GM18520 (cell line): ENCODE data around the gene TMEM38A.
"Not testable (repeated sequence)": the region's sequence is repeated elsewhere in the genome, so short reads cannot be mapped to it uniquely, and the experiment has no call there.

Experiments
- ATAC-seq: cut with Tn5 transposase; IDR thresholded peaks from one replicate; pipeline ENCODE4 v1.9.1; 2021; ENCODE audit not compliant: unreplicated experiment

Gene TMEM38A

GRCh38 chr19:16673839-16674238, 12.9 kb downstream of the TMEM38A start:
- ATAC-seq = not testable (repeated sequence)

GRCh38 chr19:16676101-16676798, 15.3 kb downstream of the TMEM38A start:
- no peak for ATAC-seq

- ATAC-seq = no peak
Observed at GRCh38 chr19:16677055-16677454, 16.1 kb downstream of the TMEM38A start.

- ATAC-seq = no peak
Observed at GRCh38 chr19:16678498-16678897, 17.6 kb downstream of the TMEM38A start.

- ATAC-seq = no peak
Observed at GRCh38 chr19:16679811-16680210, 18.9 kb downstream of the TMEM38A start.

- no peak for ATAC-seq
Observed at GRCh38 chr19:16682539-16682938, 21.6 kb downstream of the TMEM38A start.

- ATAC-seq = no peak
Observed at GRCh38 chr19:16684216-16684615, 23.3 kb downstream of the TMEM38A start.

- no peak for ATAC-seq
Observed at GRCh38 chr19:16688084-16688483, 27.1 kb downstream of the TMEM38A start.

GRCh38 chr19:16698914-16699313, 38.0 kb downstream of the TMEM38A start:
- no peak for ATAC-seq

- no peak for ATAC-seq
Observed at GRCh38 chr19:16702123-16702522, 41.2 kb downstream of the TMEM38A start.

- ATAC-seq = no peak
Observed at GRCh38 chr19:16703677-16704076, 42.7 kb downstream of the TMEM38A start.

GRCh38 chr19:16710870-16711269, 49.9 kb downstream of the TMEM38A start:
- not testable (repeated sequence) for ATAC-seq

- not testable (repeated sequence) for ATAC-seq
Observed at GRCh38 chr19:16712295-16712694, 51.4 kb downstream of the TMEM38A start.

- no peak for ATAC-seq
Observed at GRCh38 chr19:16714702-16715287, 53.9 kb downstream of the TMEM38A start.

- ATAC-seq = no peak
Observed at GRCh38 chr19:16715611-16716010, 54.7 kb downstream of the TMEM38A start.

- no peak for ATAC-seq
Observed at GRCh38 chr19:16721051-16721450, 60.1 kb downstream of the TMEM38A start.

GRCh38 chr19:16722591-16722990, 61.7 kb downstream of the TMEM38A start:
- ATAC-seq = no peak

GRCh38 chr19:16726916-16727315, 66.0 kb downstream of the TMEM38A start:
- ATAC-seq = no peak

- not testable (repeated sequence) for ATAC-seq
Observed at GRCh38 chr19:16735650-16736266, 74.8 kb downstream of the TMEM38A start.

- ATAC-seq = no peak
Observed at GRCh38 chr19:16736709-16737108, 75.8 kb downstream of the TMEM38A start.

- ATAC-seq = no peak
Observed at GRCh38 chr19:16737911-16738310, 77.0 kb downstream of the TMEM38A start.

GRCh38 chr19:16739546-16739945, 78.6 kb downstream of the TMEM38A start:
- ATAC-seq = no peak
